Panc1 (cell line): ENCODE results near the gene SIRPA. TPM values are rescaled to one million over a fixed set of nuclear protein-coding genes. Genes with fewer than 3 reads are reported as not detected.

Experiments used
- ATAC-seq: fragments of 200-7000 bp; cut with Tn5 transposase; 2 replicates; pipeline ENCODE4 v1.9.1; 2020; ENCODE audit warnings: mild to moderate bottlenecking, moderate library complexity
- BruUV-seq: library from RNA; stranded (reverse); fragments of 400-500 nt; replicated peaks from 2 replicates; lab custom pipeline; 2021; lab: Mats Ljungman, UMichigan
- CTCF ChIA-PET: fragments of 300-600 bp; sonication (Branson Sonifier 250); formaldehyde crosslinking; loops from one replicate; lab custom pipeline; 2022; ENCODE audit warnings: antibody characterized with exemption; lab: Charles Lee
- POLR2A ChIA-PET: fragments of 300-600 bp; sonication (Branson Sonifier 250); formaldehyde crosslinking; loops from one replicate; lab custom pipeline; 2022; ENCODE audit warnings: antibody characterized with exemption; lab: Charles Lee
- DNase-seq: peaks from one replicate; pipeline ENCODE4 v3.0.0-alpha.2; 2010; ENCODE audit warnings: low read depth, low spot score
- H3K27ac ChIP-seq: 2 replicates; pipeline ENCODE4 v1.5.1; 2011; ENCODE audit warnings: mild to moderate bottlenecking, low read length, inconsistent platforms
- H3K27me3 ChIP-seq: fragments of 200-500 bp; sonication (Bioruptor generic); 2 replicates; pipeline ENCODE4 v1.6.0; 2014; ENCODE audit warnings: low read length, inconsistent platforms; ENCODE audit not compliant: control insufficient read depth, insufficient read depth
- H3K36me3 ChIP-seq: fragments of 200-500 bp; sonication (Bioruptor generic); 2 replicates; pipeline ENCODE4 v1.5.1; 2014; ENCODE audit warnings: inconsistent platforms, mild to moderate bottlenecking, low read length, moderate library complexity; ENCODE audit not compliant: control insufficient read depth, insufficient read depth
- H3K4me1 ChIP-seq: 2 replicates; pipeline ENCODE4 v1.5.1; 2011; ENCODE audit warnings: inconsistent platforms, mild to moderate bottlenecking, low read length, moderate library complexity; ENCODE audit not compliant: control insufficient read depth, insufficient read depth
- H3K4me3 ChIP-seq, 2 experiments: 2 replicates each; pipeline ENCODE4 v1.5.1; 2011 to 2012; ENCODE audit warnings: low read depth in 2 of 2, low read length in 2 of 2, mild to moderate bottlenecking in 2 of 2, inconsistent platforms in 1 of 2, moderate library complexity in 1 of 2
- H3K9me3 ChIP-seq: fragments of 200-500 bp; sonication (Bioruptor generic); 2 replicates; pipeline ENCODE4 v1.5.1; 2014; ENCODE audit warnings: low read depth, mild to moderate bottlenecking, inconsistent platforms, low read length, moderate library complexity; ENCODE audit not compliant: control insufficient read depth, insufficient read depth
- POLR2AphosphoS5 ChIP-seq: IDR thresholded peaks from 2 replicates; pipeline ENCODE4 v1.6.1; 2012; ENCODE audit warnings: mild to moderate bottlenecking, low read depth, low read length, moderate library complexity
- SIN3A ChIP-seq: IDR thresholded peaks from 2 replicates; pipeline ENCODE4 v1.6.1; 2012; ENCODE audit warnings: low read depth, mild to moderate bottlenecking, low read length, moderate library complexity, borderline replicate concordance; ENCODE audit not compliant: insufficient read depth
- TCF7L2 ChIP-seq: IDR thresholded peaks from 2 replicates; pipeline ENCODE4 v1.6.1; 2011; ENCODE audit warnings: mild to moderate bottlenecking, low read depth, low read length, inconsistent platforms
- in situ Hi-C: cut with HindIII; loops from 2 replicates; pipeline ENCODE4 v1.10.0; 2016; ENCODE audit warnings: low sequenced_read_pairs, low pct_unique_long_range_greater_than_20kb
- intact Hi-C: fragments of 100-400 bp; cut with micrococcal nuclease; formaldehyde crosslinking; loops from one replicate; pipeline ENCODE4 v1.10.0; 2022; ENCODE audit not compliant: unreplicated experiment
- total RNA-seq: library from RNA; stranded (reverse); gene quantifications from one replicate; pipeline ENCODE4 v1.2.1, GENCODE V29; 2021; ENCODE audit not compliant: unreplicated experiment
- TF ChIP-seq, protein P1 (sequence below): fragments of 450-650 bp; IDR thresholded peaks from 2 replicates; pipeline ENCODE4 v1.5.1; 2017; ENCODE audit warnings: mild to moderate bottlenecking
- TF ChIP-seq, protein P2 (sequence below), 2 experiments: IDR thresholded peaks; 2 replicates each; pipeline ENCODE4 v1.6.1; 2011 to 2012; ENCODE audit warnings: low read depth in 2 of 2, control low read depth in 1 of 2, low read length in 1 of 2, mild to moderate bottlenecking in 1 of 2, moderate library complexity in 1 of 2; ENCODE audit not compliant: insufficient read depth in 1 of 2

The SIRPA gene
- total RNA-seq, 1 experiment from 2014 or later = 2.4 TPM

DNA sequence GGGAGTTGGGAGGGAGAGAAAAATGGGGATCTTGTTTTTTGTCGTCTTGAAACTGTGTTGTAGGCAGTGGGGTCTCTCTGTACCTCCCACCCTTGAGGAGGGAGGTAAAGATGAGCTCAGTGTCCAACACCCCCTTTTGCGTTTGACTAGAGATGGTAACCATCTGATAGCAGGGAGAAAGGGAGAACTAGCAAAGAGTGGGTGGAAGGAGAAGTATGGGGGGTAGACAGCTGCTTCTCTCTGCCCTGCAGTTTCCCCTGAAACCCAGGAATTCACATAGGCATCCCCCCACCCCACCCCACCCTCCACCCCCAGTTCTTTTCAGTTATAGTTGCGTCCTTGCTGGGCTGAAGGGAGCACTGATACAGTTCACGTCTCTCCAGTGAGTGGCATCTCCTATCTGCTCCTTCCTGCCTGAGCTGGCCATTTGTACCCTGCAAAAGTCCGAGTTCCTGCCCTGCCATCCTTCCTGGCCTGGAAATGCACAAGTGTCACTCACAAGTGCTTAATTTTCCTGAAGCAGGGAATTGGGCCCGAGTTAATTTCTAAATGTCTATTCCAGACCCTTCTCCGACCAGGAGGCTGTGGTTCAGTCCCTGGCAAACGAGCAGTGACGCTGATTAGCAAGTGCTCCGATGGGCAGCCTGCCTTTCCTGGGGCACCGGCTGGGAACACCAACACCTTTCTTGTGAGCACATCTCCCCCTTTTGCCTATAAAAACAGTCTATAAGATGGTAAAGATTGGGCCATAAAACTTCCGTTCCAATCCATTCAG lies 1.5 kb downstream of the SIRPA start:
- H3K27ac ChIP-seq = no peak overlapping the region
- no peak for ATAC-seq
- ChIA-PET POLR2A (no interaction called here), CTCF (no interaction called here)
- no peaks in the 10 kb centered on the region for H3K9me3 ChIP-seq
- peaks cover 2% of the 10 kb centered on the region; the same call in 1 of the 2 replicates for H3K27me3 ChIP-seq
- H3K4me3 ChIP-seq = no peak overlapping the region
- H3K4me1 ChIP-seq = no peaks in the 10 kb centered on the region; the same call in 1 of the 2 replicates
- no TSS peak for BruUV-seq
- intact Hi-C loops = no loop called here
- no peak for DNase-seq
- in situ Hi-C loops = no loop called here
- H3K36me3 ChIP-seq = no peaks in the 10 kb centered on the region
- TF ChIP-seq TCF7L2 = no peak
- no peak for TF ChIP-seq SIN3A
- TF ChIP-seq POLR2AphosphoS5 = no peak
- TF ChIP-seq, protein P1, sequence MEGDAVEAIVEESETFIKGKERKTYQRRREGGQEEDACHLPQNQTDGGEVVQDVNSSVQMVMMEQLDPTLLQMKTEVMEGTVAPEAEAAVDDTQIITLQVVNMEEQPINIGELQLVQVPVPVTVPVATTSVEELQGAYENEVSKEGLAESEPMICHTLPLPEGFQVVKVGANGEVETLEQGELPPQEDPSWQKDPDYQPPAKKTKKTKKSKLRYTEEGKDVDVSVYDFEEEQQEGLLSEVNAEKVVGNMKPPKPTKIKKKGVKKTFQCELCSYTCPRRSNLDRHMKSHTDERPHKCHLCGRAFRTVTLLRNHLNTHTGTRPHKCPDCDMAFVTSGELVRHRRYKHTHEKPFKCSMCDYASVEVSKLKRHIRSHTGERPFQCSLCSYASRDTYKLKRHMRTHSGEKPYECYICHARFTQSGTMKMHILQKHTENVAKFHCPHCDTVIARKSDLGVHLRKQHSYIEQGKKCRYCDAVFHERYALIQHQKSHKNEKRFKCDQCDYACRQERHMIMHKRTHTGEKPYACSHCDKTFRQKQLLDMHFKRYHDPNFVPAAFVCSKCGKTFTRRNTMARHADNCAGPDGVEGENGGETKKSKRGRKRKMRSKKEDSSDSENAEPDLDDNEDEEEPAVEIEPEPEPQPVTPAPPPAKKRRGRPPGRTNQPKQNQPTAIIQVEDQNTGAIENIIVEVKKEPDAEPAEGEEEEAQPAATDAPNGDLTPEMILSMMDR = no peak
- TF ChIP-seq, protein P2, sequence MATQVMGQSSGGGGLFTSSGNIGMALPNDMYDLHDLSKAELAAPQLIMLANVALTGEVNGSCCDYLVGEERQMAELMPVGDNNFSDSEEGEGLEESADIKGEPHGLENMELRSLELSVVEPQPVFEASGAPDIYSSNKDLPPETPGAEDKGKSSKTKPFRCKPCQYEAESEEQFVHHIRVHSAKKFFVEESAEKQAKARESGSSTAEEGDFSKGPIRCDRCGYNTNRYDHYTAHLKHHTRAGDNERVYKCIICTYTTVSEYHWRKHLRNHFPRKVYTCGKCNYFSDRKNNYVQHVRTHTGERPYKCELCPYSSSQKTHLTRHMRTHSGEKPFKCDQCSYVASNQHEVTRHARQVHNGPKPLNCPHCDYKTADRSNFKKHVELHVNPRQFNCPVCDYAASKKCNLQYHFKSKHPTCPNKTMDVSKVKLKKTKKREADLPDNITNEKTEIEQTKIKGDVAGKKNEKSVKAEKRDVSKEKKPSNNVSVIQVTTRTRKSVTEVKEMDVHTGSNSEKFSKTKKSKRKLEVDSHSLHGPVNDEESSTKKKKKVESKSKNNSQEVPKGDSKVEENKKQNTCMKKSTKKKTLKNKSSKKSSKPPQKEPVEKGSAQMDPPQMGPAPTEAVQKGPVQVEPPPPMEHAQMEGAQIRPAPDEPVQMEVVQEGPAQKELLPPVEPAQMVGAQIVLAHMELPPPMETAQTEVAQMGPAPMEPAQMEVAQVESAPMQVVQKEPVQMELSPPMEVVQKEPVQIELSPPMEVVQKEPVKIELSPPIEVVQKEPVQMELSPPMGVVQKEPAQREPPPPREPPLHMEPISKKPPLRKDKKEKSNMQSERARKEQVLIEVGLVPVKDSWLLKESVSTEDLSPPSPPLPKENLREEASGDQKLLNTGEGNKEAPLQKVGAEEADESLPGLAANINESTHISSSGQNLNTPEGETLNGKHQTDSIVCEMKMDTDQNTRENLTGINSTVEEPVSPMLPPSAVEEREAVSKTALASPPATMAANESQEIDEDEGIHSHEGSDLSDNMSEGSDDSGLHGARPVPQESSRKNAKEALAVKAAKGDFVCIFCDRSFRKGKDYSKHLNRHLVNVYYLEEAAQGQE (IDR thresholded peaks at IDR 0.05; ENCODE audit: insufficient read depth in 1 of 2, low read depth in 2 of 2, low read length in 1 of 2) = no peak

DNA sequence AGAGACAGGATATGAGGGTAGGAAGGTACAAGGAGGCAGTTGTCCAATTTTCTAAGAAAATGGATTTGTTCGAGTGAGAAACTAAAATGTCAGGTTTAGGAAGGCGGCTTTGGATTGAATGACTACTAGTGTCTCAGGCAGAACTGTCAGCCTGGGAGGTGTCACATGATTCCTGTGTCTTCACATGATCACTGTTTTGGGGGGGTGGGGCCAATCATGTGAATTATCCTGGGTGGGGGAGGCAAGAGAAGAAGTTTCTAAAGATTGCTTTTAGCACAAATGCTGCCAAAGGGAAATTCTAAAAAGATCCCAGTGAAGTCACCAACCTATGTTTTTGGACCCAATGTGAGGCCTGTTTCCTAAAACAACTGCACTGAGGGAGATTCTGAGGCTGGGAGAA lies 2.3 kb downstream of the SIRPA start:
- ChIA-PET POLR2A (no interaction called here), CTCF (no interaction called here)
- in situ Hi-C loops (no loop called here), intact Hi-C loops (no loop called here)
- no peak overlapping the region for H3K27ac ChIP-seq
- TF ChIP-seq SIN3A (no peak), POLR2AphosphoS5 (no peak), TCF7L2 (no peak)
- TF ChIP-seq, protein P2 (IDR thresholded peaks at IDR 0.05; ENCODE audit: insufficient read depth in 1 of 2, low read depth in 2 of 2, low read length in 1 of 2) = no peak
- TF ChIP-seq, protein P1 = no peak
- ATAC-seq (no peak), DNase-seq (no peak)
- BruUV-seq = no TSS peak
- no peak overlapping the region for H3K4me3 ChIP-seq
- no peaks in the 10 kb centered on the region; the same call in 1 of the 2 replicates for H3K4me1 ChIP-seq
- no peaks in the 10 kb centered on the region for H3K36me3 ChIP-seq
- no peaks in the 10 kb centered on the region for H3K9me3 ChIP-seq
- peaks cover 2% of the 10 kb centered on the region; the same call in 1 of the 2 replicates for H3K27me3 ChIP-seq
